Measurements from ENCODE around the gene LST1.

The LST1 gene

DNA sequence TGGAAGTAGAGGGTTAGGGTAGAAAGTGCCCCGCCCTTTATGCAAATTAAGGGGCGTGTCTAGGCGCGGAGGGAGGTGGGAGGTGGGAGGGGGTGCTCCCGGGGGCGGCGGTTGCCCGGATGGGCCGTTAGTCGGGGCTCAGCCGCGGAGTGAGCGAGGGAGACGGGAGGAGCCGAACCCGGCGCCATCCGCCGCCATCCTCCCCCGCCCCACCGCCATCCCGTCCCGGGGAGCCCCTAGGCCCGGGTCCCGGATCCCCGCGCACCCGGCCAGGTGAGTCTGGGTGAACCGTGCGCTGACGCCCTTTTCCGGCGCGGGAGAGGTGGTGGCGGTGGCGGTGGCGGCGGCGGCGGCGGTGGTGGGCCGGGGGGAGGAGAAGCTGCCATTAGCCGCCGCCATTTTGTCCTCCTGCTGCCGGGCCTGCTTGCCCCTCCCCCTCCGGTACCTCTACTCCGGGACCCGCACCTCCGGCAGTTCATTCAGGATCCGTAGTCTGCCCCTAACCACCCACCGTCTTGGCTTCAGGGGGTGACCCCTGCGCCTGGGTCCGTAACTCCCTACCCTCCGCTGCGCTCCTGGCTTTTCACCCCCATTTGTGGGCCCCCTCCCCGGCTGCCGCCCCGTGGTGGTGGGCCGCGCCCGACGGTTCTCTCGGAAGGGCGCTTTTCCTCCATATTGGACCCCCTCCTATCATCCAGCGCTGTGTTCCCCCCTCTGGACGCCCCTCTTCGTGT, 34.7 kb downstream of the LST1 start, which contains the start of gene PRRC2A:
PRRC2A (plus strand) TSS at position 130 of the 734 bp plus-strand sequence. CDS start 2,075 bp downstream, outside the sequence.
- peak; percentile 73 for DNase-seq (ENCODE audit: low spot score)

- no peak for DNase-seq (ENCODE audit: low spot score)
Observed at GRCh38 chr6:31621320-31621939, 35.4 kb downstream of the LST1 start.

- no peak for DNase-seq (ENCODE audit: low spot score)
Observed at GRCh38 chr6:31621991-31622390, 35.9 kb downstream of the LST1 start.

- DNase-seq (ENCODE audit: low spot score) = no peak
Observed at GRCh38 chr6:31622684-31623091, 36.6 kb downstream of the LST1 start.

GRCh38 chr6:31624070-31624469, 38.0 kb downstream of the LST1 start:
- DNase-seq (ENCODE audit: low spot score) = no peak

GRCh38 chr6:31626952-31627351, 40.9 kb downstream of the LST1 start:
- DNase-seq (ENCODE audit: low spot score) = no peak

DNA sequence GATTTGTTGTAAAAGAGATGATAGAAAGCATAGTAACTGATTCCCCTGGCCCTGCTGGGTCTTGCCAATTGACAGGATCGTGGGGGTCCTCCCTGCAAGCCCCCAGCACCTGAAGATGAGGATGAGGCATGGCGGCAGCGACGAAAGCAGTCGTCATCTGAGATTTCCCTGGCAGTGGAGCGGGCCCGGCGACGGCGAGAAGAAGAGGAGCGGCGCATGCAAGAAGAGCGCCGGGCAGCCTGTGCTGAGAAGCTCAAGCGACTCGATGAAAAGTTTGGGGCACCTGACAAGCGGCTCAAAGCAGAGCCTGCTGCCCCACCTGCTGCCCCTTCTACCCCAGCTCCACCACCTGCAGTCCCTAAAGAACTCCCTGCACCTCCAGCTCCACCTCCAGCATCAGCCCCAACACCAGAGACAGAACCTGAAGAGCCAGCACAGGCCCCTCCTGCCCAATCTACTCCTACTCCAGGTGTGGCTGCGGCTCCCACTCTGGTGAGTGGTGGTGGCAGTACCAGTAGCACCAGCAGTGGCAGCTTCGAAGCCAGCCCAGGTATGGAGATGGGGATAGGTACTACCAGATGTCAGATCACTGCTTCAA, 41.7 kb downstream of the LST1 start:
- no peak for DNase-seq (ENCODE audit: low spot score)

- no peak for DNase-seq (ENCODE audit: low spot score)
Observed at GRCh38 chr6:31629014-31629413, 42.9 kb downstream of the LST1 start.

DNA sequence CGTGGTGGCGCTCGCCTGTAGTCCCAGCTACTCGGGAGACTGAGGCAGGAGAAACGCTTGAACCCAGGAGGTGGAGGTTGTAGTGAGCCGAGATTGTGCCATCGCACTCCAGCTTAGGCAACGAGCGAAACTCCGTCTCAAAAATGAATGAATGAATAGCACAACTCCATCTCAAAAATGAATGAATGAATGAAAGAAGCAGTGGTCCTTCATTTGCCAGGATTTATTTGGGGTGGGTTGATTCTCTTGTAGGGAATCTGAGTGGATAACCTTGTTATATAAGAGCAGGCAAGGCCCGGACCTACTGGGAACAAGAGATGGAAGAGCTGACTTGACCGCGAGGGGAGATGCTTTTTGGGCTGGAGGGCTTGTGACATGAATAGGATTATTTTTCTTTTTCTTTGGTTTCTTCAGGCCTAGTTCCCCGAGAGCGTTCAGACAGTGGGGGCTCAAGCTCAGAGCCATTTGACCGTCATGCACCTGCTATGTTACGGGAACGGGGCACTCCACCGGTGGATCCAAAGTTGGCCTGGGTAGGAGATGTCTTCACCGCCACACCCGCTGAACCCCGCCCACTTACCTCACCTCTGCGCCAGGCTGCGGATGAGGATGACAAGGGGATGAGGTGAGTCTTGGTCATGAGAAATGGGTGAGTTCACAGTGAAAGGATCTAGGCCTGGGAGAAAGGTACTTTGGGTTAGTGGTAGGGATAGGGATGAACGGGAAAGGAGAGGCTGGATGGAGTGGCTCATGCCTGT, 44.3 kb downstream of the LST1 start:
- DNase-seq (ENCODE audit: low spot score) = no peak

DNA sequence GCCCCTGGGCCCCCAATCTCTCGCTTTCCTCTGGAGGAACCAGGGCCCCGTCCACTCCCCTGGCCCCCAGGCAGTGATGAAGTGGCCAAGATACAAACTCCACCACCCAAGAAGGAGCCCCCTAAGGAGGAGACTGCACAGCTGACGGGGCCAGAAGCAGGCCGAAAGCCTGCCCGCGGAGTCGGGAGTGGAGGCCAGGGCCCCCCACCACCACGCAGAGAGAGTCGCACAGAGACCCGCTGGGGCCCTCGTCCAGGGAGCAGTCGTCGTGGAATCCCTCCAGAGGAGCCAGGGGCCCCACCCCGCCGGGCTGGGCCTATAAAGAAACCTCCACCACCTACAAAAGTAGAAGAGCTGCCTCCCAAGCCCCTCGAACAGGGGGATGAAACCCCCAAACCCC, 45.1 kb downstream of the LST1 start:
- no peak for DNase-seq (ENCODE audit: low spot score)

DNA sequence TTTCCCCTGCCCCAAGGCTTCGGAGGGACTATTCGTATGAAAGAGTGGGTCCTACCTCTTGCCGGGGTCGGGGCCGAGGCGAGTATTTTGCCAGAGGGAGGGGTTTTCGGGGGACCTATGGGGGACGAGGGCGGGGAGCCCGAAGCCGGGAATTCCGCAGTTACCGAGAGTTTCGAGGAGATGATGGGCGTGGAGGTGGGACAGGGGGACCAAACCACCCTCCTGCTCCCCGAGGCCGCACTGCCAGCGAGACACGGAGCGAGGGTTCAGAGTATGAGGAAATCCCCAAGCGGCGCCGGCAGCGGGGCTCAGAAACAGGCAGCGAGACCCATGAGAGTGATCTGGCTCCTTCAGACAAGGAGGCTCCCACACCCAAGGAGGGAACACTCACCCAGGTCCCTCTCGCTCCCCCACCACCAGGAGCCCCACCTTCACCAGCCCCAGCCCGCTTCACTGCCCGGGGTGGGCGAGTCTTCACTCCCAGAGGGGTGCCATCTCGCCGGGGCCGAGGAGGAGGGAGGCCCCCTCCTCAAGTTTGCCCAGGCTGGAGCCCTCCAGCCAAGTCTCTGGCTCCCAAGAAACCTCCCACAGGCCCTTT, 45.7 kb downstream of the LST1 start:
- no peak for DNase-seq (ENCODE audit: low spot score)

DNA sequence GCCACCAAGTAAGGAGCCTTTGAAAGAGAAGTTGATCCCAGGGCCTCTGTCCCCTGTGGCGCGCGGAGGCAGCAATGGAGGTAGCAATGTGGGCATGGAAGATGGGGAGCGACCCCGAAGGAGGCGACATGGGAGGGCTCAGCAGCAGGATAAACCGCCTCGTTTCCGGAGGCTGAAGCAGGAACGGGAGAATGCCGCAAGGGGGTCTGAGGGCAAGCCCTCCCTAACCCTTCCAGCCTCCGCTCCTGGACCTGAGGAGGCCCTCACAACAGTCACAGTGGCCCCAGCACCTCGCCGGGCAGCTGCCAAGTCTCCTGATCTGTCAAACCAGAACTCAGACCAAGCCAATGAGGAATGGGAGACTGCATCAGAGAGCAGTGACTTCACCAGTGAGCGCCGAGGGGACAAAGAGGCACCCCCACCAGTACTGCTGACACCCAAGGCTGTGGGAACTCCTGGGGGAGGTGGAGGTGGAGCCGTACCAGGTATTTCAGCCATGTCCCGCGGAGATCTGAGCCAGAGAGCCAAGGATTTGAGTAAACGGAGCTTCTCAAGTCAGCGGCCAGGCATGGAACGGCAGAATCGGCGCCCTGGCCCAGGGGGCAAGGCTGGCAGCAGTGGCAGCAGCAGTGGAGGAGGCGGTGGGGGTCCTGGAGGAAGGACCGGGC, 46.3 kb downstream of the LST1 start:
- no peak for DNase-seq (ENCODE audit: low spot score)

DNA sequence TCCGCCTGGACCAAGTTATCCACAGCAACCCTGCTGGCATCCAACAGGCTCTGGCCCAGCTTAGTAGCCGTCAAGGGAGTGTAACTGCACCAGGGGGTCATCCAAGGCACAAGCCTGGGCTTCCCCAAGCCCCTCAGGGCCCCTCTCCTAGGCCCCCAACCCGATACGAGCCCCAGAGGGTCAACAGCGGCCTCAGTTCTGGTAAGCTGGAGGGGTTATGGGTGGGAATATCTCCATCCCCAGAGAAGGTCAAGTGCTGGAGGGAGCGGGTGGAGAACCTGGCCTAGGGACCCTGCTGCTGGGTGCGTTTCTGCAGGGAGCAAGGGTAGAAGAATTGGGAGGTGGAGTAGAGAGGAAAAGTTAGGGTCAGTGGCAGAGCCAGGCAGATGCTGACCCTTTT, 47.4 kb downstream of the LST1 start:
- DNase-seq (ENCODE audit: low spot score) = no peak

DNA sequence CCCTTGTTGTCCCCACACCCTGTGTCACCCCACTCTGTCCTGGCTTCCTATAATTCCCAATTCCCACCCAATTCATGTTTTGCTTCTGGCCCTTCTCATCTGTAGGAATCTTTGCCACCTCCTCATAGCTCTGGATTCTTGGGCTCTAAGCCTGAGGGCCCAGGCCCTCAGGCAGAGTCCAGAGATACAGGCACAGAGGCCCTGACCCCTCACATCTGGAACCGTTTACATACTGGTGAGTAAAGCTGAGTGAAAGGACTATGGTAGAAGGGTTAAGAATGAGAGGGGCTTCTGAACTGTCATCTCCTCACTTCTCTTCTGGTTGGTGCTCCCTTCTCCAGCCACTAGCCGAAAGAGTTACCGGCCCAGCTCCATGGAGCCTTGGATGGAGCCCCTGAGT, 48.1 kb downstream of the LST1 start:
- no peak for DNase-seq (ENCODE audit: low spot score)

DNA sequence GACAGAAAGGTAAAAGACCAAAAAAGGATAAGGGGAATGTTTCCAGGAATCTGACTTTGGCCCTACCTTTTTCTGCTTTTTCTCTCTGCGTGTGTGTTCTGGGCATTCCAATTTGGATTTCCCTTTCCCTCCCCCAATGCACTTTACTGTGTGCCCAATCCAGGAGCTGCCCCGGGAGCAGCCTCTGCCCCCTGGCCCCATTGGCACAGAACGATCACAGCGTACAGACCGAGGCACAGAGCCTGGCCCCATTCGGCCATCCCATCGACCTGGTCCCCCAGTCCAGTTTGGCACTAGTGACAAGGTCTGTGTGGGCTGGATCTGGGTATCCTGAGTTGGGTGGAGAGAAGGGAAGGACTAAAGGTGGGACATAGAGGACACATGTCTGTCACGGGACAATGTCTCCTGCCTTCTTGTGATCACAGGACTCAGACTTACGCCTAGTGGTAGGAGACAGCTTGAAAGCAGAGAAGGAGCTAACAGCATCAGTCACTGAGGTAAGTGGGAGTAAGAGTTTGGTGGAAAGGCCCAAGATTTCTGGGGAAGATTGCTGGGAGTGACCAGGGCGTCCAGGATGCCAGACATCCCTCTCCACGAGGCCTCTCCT, 49.0 kb downstream of the LST1 start:
- DNase-seq (ENCODE audit: low spot score) = no peak

DNA sequence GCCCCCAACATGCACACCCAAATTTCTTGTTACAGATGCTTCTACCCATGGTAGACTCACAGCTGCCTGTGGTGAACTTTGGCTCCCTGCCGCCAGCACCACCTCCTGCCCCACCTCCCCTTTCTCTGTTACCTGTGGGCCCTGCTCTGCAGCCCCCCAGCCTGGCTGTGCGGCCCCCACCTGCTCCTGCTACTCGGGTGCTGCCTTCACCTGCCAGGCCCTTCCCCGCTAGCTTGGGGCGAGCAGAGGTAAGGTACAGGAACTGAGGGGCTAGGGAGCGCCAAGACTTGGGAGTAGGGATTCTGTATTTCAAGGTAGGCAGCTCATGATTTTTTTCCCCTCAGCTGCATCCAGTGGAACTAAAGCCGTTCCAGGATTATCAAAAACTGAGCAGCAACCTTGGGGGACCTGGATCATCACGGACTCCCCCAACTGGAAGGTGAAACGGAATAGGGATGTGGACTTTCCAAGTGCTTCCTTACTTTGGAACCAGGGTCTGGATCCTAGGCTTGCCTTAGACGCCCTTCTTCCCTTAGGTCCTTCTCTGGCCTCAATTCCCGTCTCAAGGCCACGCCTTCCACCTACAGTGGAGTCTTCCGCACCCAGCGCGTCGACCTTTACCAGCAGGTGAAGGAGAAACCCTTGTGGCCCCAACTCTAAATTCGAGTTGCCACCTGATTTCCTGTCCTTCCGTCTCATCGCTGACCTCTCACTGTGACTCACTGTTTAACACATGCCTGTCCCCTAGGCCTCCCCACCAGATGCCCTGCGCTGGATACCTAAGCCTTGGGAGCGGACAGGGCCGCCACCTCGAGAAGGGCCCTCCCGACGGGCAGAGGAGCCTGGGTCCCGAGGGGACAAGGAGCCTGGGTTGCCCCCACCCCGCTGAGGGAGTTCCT, 50.9 kb downstream of the LST1 start:
- no peak for DNase-seq (ENCODE audit: low spot score)
